ENCODE measurements around the gene PCNT. TPM values are rescaled to one million over a fixed set of nuclear protein-coding genes. Genes with fewer than 3 reads are reported as not detected.
"Not testable (repeated sequence)": the region's sequence is repeated elsewhere in the genome, so short reads cannot be mapped to it uniquely, and the experiment has no call there.

The PCNT gene
- total RNA-seq, 1 donor from 2014 or later = 53.3 TPM

- no peaks in the 10 kb centered on the region for H3K9me3 Mint-ChIP-seq (ENCODE audit: low read depth)
- peak within 1 kb of the TSS; percentile 87 for H3K4me3 Mint-ChIP-seq (ENCODE audit: low read depth)
- peak; percentile 92 for DNase-seq (ENCODE audit: low spot score, unreplicated experiment)
- H3K27ac Mint-ChIP-seq = peak within 1 kb of the TSS; percentile 96
- peaks cover 1% of the 10 kb centered on the region for H3K36me3 Mint-ChIP-seq (ENCODE audit: insufficient read depth)
- no peaks in the 10 kb centered on the region for H3K27me3 Mint-ChIP-seq
- peak; percentile 21 for TF ChIP-seq CTCF (IDR thresholded peaks at IDR 0.05; ENCODE audit: unreplicated experiment)
- H3K4me1 Mint-ChIP-seq (ENCODE audit: low read depth) = peaks cover 7% of the 10 kb centered on the region
Measured at GRCh38 chr21:46458315-46459023, 134.5 kb downstream of the PCNT start, which contains the start of gene DIP2A. Gene DIP2A, plus strand, starts transcription at chr21:46458891. Its CDS starts 241 bp downstream, at chr21:46459132.

- peaks cover 1% of the 10 kb centered on the region for H3K36me3 Mint-ChIP-seq (ENCODE audit: insufficient read depth)
- H3K27me3 Mint-ChIP-seq = no peaks in the 10 kb centered on the region
- peaks cover 7% of the 10 kb centered on the region for H3K4me1 Mint-ChIP-seq (ENCODE audit: low read depth)
- TF ChIP-seq CTCF (IDR thresholded peaks at IDR 0.05; ENCODE audit: unreplicated experiment) = no peak
- H3K27ac Mint-ChIP-seq = no peak overlapping the region
- peak overlapping the region; percentile 87 for H3K4me3 Mint-ChIP-seq (ENCODE audit: low read depth)
- DNase-seq (ENCODE audit: low spot score, unreplicated experiment) = no peak
- H3K9me3 Mint-ChIP-seq (ENCODE audit: low read depth) = no peaks in the 10 kb centered on the region
Measured at GRCh38 chr21:46459024-46459355, 135.0 kb downstream of the PCNT start.

GRCh38 chr21:46459356-46460112 lies 135.6 kb downstream of the PCNT start:
- peak overlapping the region; percentile 87 for H3K4me3 Mint-ChIP-seq (ENCODE audit: low read depth)
- peak overlapping the region; percentile 88 for H3K27ac Mint-ChIP-seq

GRCh38 chr21:46461909-46462308 lies 138.0 kb downstream of the PCNT start:
- TF ChIP-seq CTCF (IDR thresholded peaks at IDR 0.05; ENCODE audit: unreplicated experiment) = no peak
- Mint-ChIP-seq H3K4me1 (ENCODE audit: low read depth) (peaks cover 7% of the 10 kb centered on the region), H3K4me3 (ENCODE audit: low read depth) (no peak overlapping the region), H3K9me3 (ENCODE audit: low read depth) (no peaks in the 10 kb centered on the region), H3K27ac (peak overlapping the region; percentile 44), H3K36me3 (ENCODE audit: insufficient read depth) (peaks cover 3% of the 10 kb centered on the region), H3K27me3 (no peaks in the 10 kb centered on the region)
- DNase-seq (ENCODE audit: low spot score, unreplicated experiment) = no peak

More at GRCh38 chr21:46459356-46460112, 135.6 kb downstream of the PCNT start:
- H3K4me1 Mint-ChIP-seq (ENCODE audit: low read depth) = peaks cover 7% of the 10 kb centered on the region
- no peaks in the 10 kb centered on the region for H3K9me3 Mint-ChIP-seq (ENCODE audit: low read depth)
- no peak for TF ChIP-seq CTCF (IDR thresholded peaks at IDR 0.05; ENCODE audit: unreplicated experiment)
- no peaks in the 10 kb centered on the region for H3K27me3 Mint-ChIP-seq
- peak; percentile 21 for DNase-seq (ENCODE audit: low spot score, unreplicated experiment)
- H3K36me3 Mint-ChIP-seq (ENCODE audit: insufficient read depth) = peaks cover 3% of the 10 kb centered on the region

- H3K9me3 Mint-ChIP-seq (ENCODE audit: low read depth); H3K4me1 Mint-ChIP-seq (ENCODE audit: low read depth); DNase-seq (ENCODE audit: low spot score, unreplicated experiment); H3K36me3 Mint-ChIP-seq (ENCODE audit: insufficient read depth); H3K27ac Mint-ChIP-seq; H3K4me3 Mint-ChIP-seq (ENCODE audit: low read depth); H3K27me3 Mint-ChIP-seq: not testable (repeated sequence)
Measured at GRCh38 chr21:46465153-46465552, 141.2 kb downstream of the PCNT start.
